MCF 10A (cell line): Measurements from ENCODE around the gene KRT222. TPM values are rescaled to one million over a fixed set of nuclear protein-coding genes. Genes with fewer than 3 reads are reported as not detected.

ENCODE experiments used
- Bru-seq: library from RNA; stranded (reverse); fragments of 400-500 nt; gene quantifications from one replicate; lab custom pipeline; 2021; lab: Mats Ljungman, UMichigan
- BruChase-seq, 2 experiments: library from RNA; stranded (reverse); fragments of 400-500 nt; gene quantifications; one replicate each; lab custom pipeline; 2021; lab: Mats Ljungman, UMichigan
- BruUV-seq: library from RNA; stranded (reverse); fragments of 400-500 nt; replicated peaks from 2 replicates; lab custom pipeline; 2021; lab: Mats Ljungman, UMichigan
- CTCF ChIA-PET: fragments of 300-600 bp; sonication (Branson Sonifier 250); formaldehyde crosslinking; extraction: SDS; loops from one replicate; lab custom pipeline; 2021; ENCODE audit warnings: antibody characterized with exemption, inconsistent platforms; lab: Yijun Ruan, JAX
- POLR2A ChIA-PET: fragments of 300-600, 350-650 bp; sonication (Branson Sonifier 250); formaldehyde crosslinking; extraction: SDS; loops from one replicate; lab custom pipeline; 2020; ENCODE audit warnings: antibody characterized with exemption, inconsistent platforms; lab: Yijun Ruan, JAX
- DNase-seq: peaks from one replicate; pipeline ENCODE4 v3.0.0-alpha.2; 2018; ENCODE audit not compliant: unreplicated experiment
- H3K27ac Mint-ChIP-seq: one replicate; pipeline ENCODE4 v1.8.0; 2022; ENCODE audit warnings: mild to moderate bottlenecking, low read depth, mixed read lengths; ENCODE audit not compliant: unreplicated experiment
- H3K27me3 Mint-ChIP-seq: one replicate; pipeline ENCODE4 v1.8.0; 2022; ENCODE audit warnings: mixed read lengths; ENCODE audit not compliant: insufficient read depth, unreplicated experiment
- H3K36me3 Mint-ChIP-seq: one replicate; pipeline ENCODE4 v1.8.0; 2022; ENCODE audit warnings: mild to moderate bottlenecking, moderate library complexity, mixed read lengths; ENCODE audit not compliant: insufficient read depth, unreplicated experiment
- H3K4me1 Mint-ChIP-seq: one replicate; pipeline ENCODE4 v1.8.0; 2022; ENCODE audit warnings: mixed read lengths; ENCODE audit not compliant: insufficient read depth, unreplicated experiment
- H3K4me3 Mint-ChIP-seq: one replicate; pipeline ENCODE4 v1.8.0; 2022; ENCODE audit warnings: mild to moderate bottlenecking, moderate library complexity, mixed read lengths; ENCODE audit not compliant: unreplicated experiment
- H3K9me3 Mint-ChIP-seq: one replicate; pipeline ENCODE4 v1.8.0; 2022; ENCODE audit warnings: mixed read lengths; ENCODE audit not compliant: unreplicated experiment
- CTCF ChIP-seq: fragments of 200-600 bp; IDR thresholded peaks from one replicate; pipeline ENCODE4 v1.8.0; 2022; ENCODE audit warnings: antibody characterized with exemption, mild to moderate bottlenecking; ENCODE audit not compliant: unreplicated experiment
- intact Hi-C: fragments of 100-400 bp; cut with micrococcal nuclease; formaldehyde crosslinking; loops from 2 replicates; pipeline ENCODE4 v1.14.1; 2022
- long read RNA-seq: library from polyadenylated mRNA; stranded (forward); transcript quantifications from one replicate; pipeline ENCODE4 v2.0.0, GENCODE V29; 2022
- total RNA-seq: library from RNA; stranded (reverse); gene quantifications from 2 replicates; pipeline ENCODE4 v1.2.3, GENCODE V29; 2022

The KRT222 gene
- total RNA-seq (0.37 and 0.49 TPM in 2 replicates), Bru-seq, nascent RNA (not detected), BruChase-seq, experiment 1, labeled RNA remaining after a 6-hour chase (percentile 43 among the genes with signal in this experiment), BruChase-seq, experiment 2, labeled RNA remaining after a 2-hour chase (percentile 15 among the genes with signal in this experiment)
- long read RNA-seq = 0 reads

GRCh38 chr17:40664582-40665333 lies at the start of gene KRT222:
Gene KRT222 (minus strand): TSS chr17:40665177. CDS start chr17:40665099, 78 bp downstream.
- TF ChIP-seq CTCF = no peak
- H3K27me3 Mint-ChIP-seq = peaks cover 4% of the 10 kb centered on the region

GRCh38 chr17:40714473-40714872 lies 49.5 kb upstream of the KRT222 start:
- ChIA-PET POLR2A (no interaction called here), CTCF (no interaction called here)
- DNase-seq = no peak
- TF ChIP-seq CTCF = no peak
- BruUV-seq = no TSS peak
- Mint-ChIP-seq H3K4me3 (no peak overlapping the region), H3K4me1 (no peaks in the 10 kb centered on the region), H3K36me3 (no peaks in the 10 kb centered on the region), H3K27ac (no peak overlapping the region), H3K9me3 (no peaks in the 10 kb centered on the region), H3K27me3 (no peaks in the 10 kb centered on the region)
- intact Hi-C loops = no loop called here

More at GRCh38 chr17:40664582-40665333, at the start of gene KRT222:
- intact Hi-C loops = no loop called here
- no peak for DNase-seq
- no TSS peak for BruUV-seq
- Mint-ChIP-seq H3K9me3 (peaks cover 4% of the 10 kb centered on the region), H3K27ac (peak within 1 kb of the TSS; percentile 40), H3K4me3 (peak within 1 kb of the TSS; percentile 70), H3K4me1 (peaks cover 5% of the 10 kb centered on the region), H3K36me3 (no peaks in the 10 kb centered on the region)
- ChIA-PET POLR2A (interaction anchor here (1.0 to 1.7 kb wide), 7 partner anchors 9 to 64 kb away, joined by 3 to 7 read pairs (median 4); no protein-coding TSS in a partner anchor), CTCF (interaction anchor here (0.6 kb wide), 2 partner anchors 21 to 116 kb away, joined by 3 read pairs; no protein-coding TSS in a partner anchor)

GRCh38 chr17:40707745-40708144 lies 42.8 kb upstream of the KRT222 start:
- Mint-ChIP-seq H3K4me1 (peaks cover 30% of the 10 kb centered on the region), H3K4me3 (no peak overlapping the region), H3K27me3 (no peaks in the 10 kb centered on the region), H3K36me3 (no peaks in the 10 kb centered on the region), H3K9me3 (no peaks in the 10 kb centered on the region), H3K27ac (peak overlapping the region; percentile 84)
- POLR2A ChIA-PET = interaction anchor here (0.7 to 1.3 kb wide), 3 partner anchors 14 to 140 kb away, joined by 3 to 4 read pairs (median 3); no protein-coding TSS in a partner anchor
- intact Hi-C loops = no loop called here
- BruUV-seq = no TSS peak
- peak; percentile 74 for DNase-seq
- CTCF ChIA-PET = interaction anchor here (1.0 kb wide), 1 partner anchor 84 kb away, joined by 3 read pairs; no protein-coding TSS in a partner anchor
- no peak for TF ChIP-seq CTCF

GRCh38 chr17:40705584-40705983 lies 40.6 kb upstream of the KRT222 start:
- TF ChIP-seq CTCF = no peak
- Mint-ChIP-seq H3K4me3 (peak overlapping the region; percentile 24), H3K4me1 (peaks cover 30% of the 10 kb centered on the region), H3K27ac (peak overlapping the region; percentile 46), H3K27me3 (no peaks in the 10 kb centered on the region), H3K36me3 (no peaks in the 10 kb centered on the region), H3K9me3 (no peaks in the 10 kb centered on the region)
- intact Hi-C loops = no loop called here
- POLR2A ChIA-PET = interaction anchor here (0.7 to 2.2 kb wide), 9 partner anchors 8 to 235 kb away, joined by 3 to 21 read pairs (median 5); partner anchors contain the start of gene SMARCE1
- BruUV-seq = no TSS peak
- CTCF ChIA-PET = interaction anchor here (0.6 to 0.7 kb wide), 3 partner anchors 13 to 210 kb away, joined by 3 to 4 read pairs (median 4); no protein-coding TSS in a partner anchor
- DNase-seq = no peak
